ENCODE measurements around the gene EGFL8. TPM values are rescaled to one million over a fixed set of nuclear protein-coding genes. Genes with fewer than 3 reads are reported as not detected.
A peak's percentile ranks its signal among the peaks of the same experiment; 100 is the strongest.

EGFL8 gene
- total and polyA plus RNA-seq, 9 of the 15 experiments (the other 6 are each of a cell fraction or from before 2014, with no cell fraction given): 2.2 to 47.4 (median 14.2) TPM

GRCh38 chr6:32118782-32119628 is 45.4 kb upstream of the EGFL8 start (continued):
- TF ChIP-seq TCFL5 (CRISPR knock-in tag; conservative IDR thresholded peaks at IDR 0.05): no peak
- peak; percentile 80; the same call in 1 of the 2 replicates for TF ChIP-seq TFAP4 (CRISPR knock-in tag; IDR thresholded peaks at IDR 0.05; ENCODE audit: borderline replicate concordance)
- TF ChIP-seq CTCF (IDR thresholded peaks at IDR 0.05 in 2 of 3, conservative IDR thresholded peaks at IDR 0.05 in 1 of 3; ENCODE audit: insufficient read depth in 2 of 3, low read depth in 1 of 3, low read length in 3 of 3): peak; percentile 98
- TF ChIP-seq ZFP36 (IDR thresholded peaks at IDR 0.05; ENCODE audit: low read depth, low read length, partially characterized antibody): peak; percentile 8
- TF ChIP-seq ZNF785 (CRISPR knock-in tag; IDR thresholded peaks at IDR 0.05): no peak
- no peak for TF ChIP-seq CHD4 (IDR thresholded peaks at IDR 0.05; ENCODE audit: insufficient read depth, insufficient replicate concordance, low read depth, low read length, poor library complexity, severe bottlenecking)
- no peak for TF ChIP-seq CAMTA2 (CRISPR knock-in tag; conservative IDR thresholded peaks at IDR 0.05)
- peak; percentile 33; the same call in 1 of the 2 replicates for TF ChIP-seq MYNN (IDR thresholded peaks at IDR 0.05)
- no peak for TF ChIP-seq MYNN (CRISPR knock-in tag; IDR thresholded peaks at IDR 0.05)
- TF ChIP-seq PHB (CRISPR knock-in tag; IDR thresholded peaks at IDR 0.05): no peak
- TF ChIP-seq RB1 (IDR thresholded peaks at IDR 0.05; ENCODE audit: low read depth): peak; percentile 85
- TF ChIP-seq ZNF24 (IDR thresholded peaks at IDR 0.05): peak; percentile 30; the same call in 1 of the 2 replicates
- TF ChIP-seq POLR3G (IDR thresholded peaks at IDR 0.05; ENCODE audit: extremely low read depth, insufficient read length, insufficient replicate concordance): no peak
- peak; percentile 51; the same call in 1 of the 2 replicates for TF ChIP-seq NBN (IDR thresholded peaks at IDR 0.05; ENCODE audit: low read depth)
- no peak for TF ChIP-seq CGGBP1 (CRISPR knock-in tag; IDR thresholded peaks at IDR 0.05)
- TF ChIP-seq MBD1 (CRISPR knock-in tag; IDR thresholded peaks at IDR 0.05): peak; percentile 90; the same call in 1 of the 2 replicates
- TF ChIP-seq CC2D1A (IDR thresholded peaks at IDR 0.05): peak; percentile 78
- TF ChIP-seq TBL1XR1 (IDR thresholded peaks at IDR 0.05; ENCODE audit: low read length in 2 of 2): 0 out of 4 replicates have a peak, but pooled peaks of 1 of the 2 experiments have one; percentile 34
- 0 out of 2 replicates have a peak, but pooled peaks have one; percentile 60 for TF ChIP-seq STAT6 (CRISPR knock-in tag; IDR thresholded peaks at IDR 0.05)

Data from K562 (cell line).